ENCODE data around the gene DOLPP1.

Gene DOLPP1

DNA sequence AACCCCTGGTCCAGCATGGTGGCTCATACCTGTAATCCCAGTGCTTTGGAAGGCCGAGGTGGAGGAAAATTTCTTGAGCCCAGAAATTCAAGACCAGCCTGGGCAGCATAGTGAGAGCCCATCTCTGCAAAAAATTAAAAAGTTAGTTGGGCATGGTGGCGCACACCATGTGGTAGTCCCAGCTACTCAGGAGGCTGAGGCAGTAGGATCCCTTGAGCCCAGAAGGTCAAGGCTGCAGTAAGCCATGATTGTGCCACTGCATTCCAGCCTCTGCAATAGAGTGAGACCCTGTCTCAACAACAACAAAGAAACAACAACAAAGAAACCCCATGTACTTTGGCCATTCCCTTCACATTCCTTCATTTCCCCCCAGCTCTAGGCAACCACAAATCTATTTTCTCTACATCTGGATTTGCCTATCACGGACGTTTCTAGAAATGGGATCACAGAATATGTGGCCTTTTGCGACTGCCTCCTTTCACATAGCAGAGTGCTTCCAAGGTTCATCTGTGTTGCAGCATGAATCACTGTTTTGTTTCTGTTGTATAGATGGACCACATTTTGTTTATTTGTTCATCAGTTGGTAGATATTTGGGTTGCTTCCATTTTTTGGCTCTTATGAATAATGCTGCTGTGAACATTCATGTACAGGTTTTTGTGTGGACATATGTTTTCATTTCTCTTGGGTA is 26.6 kb upstream of the DOLPP1 start:
- Mint-ChIP-seq H3K9me3 (no peaks in the 10 kb centered on the region), H3K27ac (no peak overlapping the region), H3K36me3 (ENCODE audit: low read depth) (peaks cover 4% of the 10 kb centered on the region), H3K4me1 (ENCODE audit: low read depth) (no peaks in the 10 kb centered on the region), H3K27me3 (ENCODE audit: low read depth) (no peaks in the 10 kb centered on the region), H3K4me3 (no peak overlapping the region)

DNA sequence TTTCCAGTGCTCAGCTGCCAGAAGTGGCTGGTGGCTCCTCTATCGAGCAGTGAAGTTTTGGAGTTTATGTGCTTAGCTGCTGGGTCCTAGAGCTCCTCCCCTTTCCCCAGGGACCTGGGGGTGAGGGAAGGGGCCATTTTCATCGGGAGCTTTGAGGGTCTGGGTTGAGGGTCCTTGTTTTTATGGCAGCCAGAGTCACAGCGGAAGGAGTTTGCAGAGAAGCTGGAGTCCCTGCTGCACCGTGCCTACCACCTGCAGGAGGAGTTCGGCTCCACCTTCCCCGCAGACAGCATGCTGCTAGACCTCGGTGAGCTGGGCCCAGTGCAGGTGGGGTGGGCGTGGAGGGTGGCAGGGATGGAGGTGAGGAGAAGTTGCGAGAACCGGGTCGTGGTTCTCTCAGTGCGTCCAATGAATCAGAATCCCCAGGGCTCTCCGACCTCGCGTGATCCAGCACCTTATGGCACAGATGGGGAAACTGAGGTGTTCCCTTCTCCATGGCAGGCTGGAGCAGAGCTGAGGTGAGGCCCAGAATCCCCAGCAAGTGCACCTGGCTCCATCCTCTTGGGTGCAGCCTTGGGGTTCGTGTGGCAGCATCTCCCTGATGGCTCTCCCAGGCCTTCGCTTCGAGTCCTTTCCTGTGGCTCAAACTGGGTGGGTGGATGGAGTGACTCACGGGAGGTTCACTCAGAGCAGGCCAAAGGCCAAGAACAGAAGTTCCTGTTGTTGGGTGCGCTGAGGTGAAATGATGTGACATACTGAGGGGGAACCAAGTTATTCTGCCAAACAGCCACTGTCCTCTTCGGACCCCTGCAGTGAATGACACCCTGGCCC is 21.7 kb upstream of the DOLPP1 start:
- Mint-ChIP-seq H3K36me3 (ENCODE audit: low read depth) (peaks cover 9% of the 10 kb centered on the region), H3K4me3 (no peak overlapping the region), H3K27me3 (ENCODE audit: low read depth) (no peaks in the 10 kb centered on the region), H3K27ac (no peak overlapping the region), H3K9me3 (no peaks in the 10 kb centered on the region), H3K4me1 (ENCODE audit: low read depth) (no peaks in the 10 kb centered on the region)

DNA sequence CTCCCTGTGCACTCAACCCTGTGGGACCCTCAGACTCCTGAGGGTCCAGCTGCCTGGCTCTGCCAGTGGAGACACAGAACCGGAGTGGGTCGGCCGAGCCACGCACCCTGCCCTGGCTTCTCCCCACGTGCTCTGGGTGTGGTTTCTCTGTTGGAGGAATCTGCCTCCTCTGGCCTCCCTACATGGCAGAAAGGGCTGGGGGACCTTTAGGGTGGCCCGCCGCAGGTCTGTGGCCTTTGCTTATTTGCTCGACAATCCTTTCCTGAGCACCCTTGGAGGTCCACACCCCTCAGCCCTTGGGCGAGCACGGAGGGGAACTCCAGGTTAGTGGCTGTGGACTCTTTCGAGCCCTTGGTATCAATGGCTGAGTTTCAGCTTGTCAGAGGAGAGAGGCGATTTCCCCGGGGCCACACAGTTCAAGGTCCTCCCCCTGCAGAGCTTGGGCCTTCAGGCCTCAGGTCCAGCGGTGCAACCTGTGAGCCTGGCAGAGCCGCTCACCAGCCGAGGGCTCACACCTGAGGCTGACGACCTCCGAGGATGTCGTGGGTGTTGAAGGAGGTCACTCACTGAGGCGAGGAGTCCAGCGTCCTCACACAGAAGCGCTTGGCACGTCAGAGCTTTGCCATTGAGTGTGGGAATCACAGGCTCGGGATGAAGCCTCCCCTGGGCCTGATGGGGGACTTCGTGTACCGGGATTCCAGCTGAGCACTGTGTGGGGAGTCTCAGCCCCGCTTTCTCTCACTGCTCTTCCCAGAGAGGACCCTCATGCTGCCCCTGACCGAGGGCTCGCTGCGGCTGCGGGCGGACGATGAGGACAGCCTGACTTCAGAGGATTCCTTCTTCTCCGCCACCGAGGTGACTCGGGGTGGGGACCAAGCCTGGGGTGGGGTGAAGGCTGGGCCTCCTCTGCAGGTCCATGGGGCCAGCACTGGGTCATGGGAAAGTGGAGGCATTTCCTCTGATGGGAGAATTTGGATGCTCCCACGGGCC is 20.8 kb upstream of the DOLPP1 start:
- H3K36me3 Mint-ChIP-seq (ENCODE audit: low read depth): peaks cover 6% of the 10 kb centered on the region

DNA sequence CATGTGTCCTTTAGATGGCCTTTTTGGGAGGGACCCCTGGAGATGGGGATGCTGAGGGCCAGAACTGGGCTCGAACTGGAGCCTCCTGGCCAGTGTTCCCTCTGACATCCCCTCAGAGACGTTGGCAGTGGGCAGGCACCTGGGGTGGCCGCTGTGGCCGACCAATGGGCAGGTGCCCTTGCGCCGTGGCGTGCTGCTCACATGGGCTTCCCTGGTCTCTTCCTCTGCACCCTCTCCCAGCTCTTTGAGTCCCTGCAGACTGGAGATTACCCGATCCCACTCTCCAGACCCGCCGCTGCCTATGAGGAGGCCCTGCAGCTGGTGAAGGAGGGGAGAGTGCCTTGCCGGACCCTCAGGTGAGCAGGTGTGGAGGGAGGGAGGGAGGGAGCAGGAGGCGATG is 19.9 kb upstream of the DOLPP1 start:
- H3K27ac Mint-ChIP-seq: no peak overlapping the region
- peaks cover 11% of the 10 kb centered on the region for H3K36me3 Mint-ChIP-seq (ENCODE audit: low read depth)
- no peaks in the 10 kb centered on the region for H3K9me3 Mint-ChIP-seq
- H3K27me3 Mint-ChIP-seq (ENCODE audit: low read depth): no peaks in the 10 kb centered on the region
- H3K4me1 Mint-ChIP-seq (ENCODE audit: low read depth): no peaks in the 10 kb centered on the region
- H3K4me3 Mint-ChIP-seq: no peak overlapping the region

More for the DNA sequence above, 20.8 kb upstream of the DOLPP1 start:
- Mint-ChIP-seq H3K4me3 (no peak overlapping the region), H3K27ac (no peak overlapping the region), H3K4me1 (ENCODE audit: low read depth) (no peaks in the 10 kb centered on the region), H3K27me3 (ENCODE audit: low read depth) (no peaks in the 10 kb centered on the region), H3K9me3 (no peaks in the 10 kb centered on the region)

DNA sequence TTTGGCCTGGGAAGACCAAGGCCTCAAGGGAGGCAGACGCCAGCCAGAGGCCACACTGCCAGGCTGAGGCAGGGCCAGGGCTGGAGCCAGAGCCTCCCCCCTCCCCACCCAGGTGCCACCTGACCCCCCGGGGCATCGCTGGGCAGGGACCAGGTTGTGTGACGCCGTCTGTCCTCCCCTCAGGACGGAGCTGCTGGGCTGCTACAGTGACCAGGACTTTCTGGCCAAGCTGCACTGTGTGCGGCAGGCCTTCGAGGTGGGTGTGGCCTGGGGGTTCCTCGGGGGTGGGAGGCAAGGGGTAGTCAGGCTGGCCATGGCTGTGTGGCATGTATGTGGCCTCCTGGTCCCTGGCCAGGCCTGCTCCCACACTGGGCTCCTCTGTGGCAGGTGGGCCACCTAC is 17.9 kb upstream of the DOLPP1 start:
- Mint-ChIP-seq H3K27me3 (ENCODE audit: low read depth) (no peaks in the 10 kb centered on the region), H3K27ac (no peak overlapping the region), H3K4me1 (ENCODE audit: low read depth) (no peaks in the 10 kb centered on the region), H3K9me3 (no peaks in the 10 kb centered on the region), H3K4me3 (no peak overlapping the region), H3K36me3 (ENCODE audit: low read depth) (peaks cover 15% of the 10 kb centered on the region)

DNA sequence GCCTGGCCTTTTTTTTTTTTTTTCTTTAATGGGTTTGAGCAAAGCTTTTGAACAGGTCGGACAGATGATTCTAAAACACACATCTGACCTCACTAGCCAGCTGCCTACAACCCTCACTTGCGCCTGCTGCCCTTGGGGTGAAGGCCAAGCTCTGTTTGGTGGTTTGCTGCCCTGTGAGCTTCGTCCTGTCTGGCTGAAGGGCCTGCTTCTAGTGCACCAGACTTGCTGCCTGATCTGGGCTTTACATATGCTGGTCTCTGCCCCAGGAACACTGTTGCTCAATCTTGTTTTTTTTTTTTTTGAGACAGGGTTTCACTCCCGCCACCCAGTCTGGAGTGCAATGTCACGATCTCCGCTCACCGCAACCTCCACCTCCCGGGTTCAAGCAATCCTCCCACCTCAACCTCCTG is 16.4 kb upstream of the DOLPP1 start:
- Mint-ChIP-seq H3K36me3 (ENCODE audit: low read depth) (peaks cover 20% of the 10 kb centered on the region), H3K27ac (no peak overlapping the region), H3K4me3 (no peak overlapping the region), H3K27me3 (ENCODE audit: low read depth) (no peaks in the 10 kb centered on the region), H3K4me1 (ENCODE audit: low read depth) (peaks cover 7% of the 10 kb centered on the region), H3K9me3 (no peaks in the 10 kb centered on the region)

DNA sequence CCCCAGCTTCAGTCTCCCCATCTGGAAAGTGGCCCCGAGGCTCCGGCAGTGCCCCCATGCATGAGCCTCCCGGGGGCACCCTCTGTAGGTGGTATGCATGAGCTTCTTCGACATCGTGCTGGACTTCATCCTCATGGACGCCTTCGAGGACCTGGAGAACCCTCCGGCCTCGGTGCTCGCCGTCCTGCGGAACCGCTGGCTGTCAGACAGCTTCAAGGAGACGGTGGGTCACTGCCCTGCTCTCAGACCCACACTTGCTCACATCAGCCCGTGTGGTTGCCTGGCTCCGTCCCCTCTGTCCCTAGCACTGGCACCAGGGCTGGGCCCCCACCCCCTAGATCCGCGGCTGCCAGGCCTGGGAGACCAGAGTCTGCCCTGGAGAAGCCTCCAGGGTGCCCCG is 12.8 kb upstream of the DOLPP1 start:
- peaks cover 13% of the 10 kb centered on the region for H3K4me1 Mint-ChIP-seq (ENCODE audit: low read depth)
- no peaks in the 10 kb centered on the region for H3K9me3 Mint-ChIP-seq
- H3K27ac Mint-ChIP-seq: no peak overlapping the region
- H3K27me3 Mint-ChIP-seq (ENCODE audit: low read depth): no peaks in the 10 kb centered on the region
- no peak overlapping the region for H3K4me3 Mint-ChIP-seq
- H3K36me3 Mint-ChIP-seq (ENCODE audit: low read depth): peaks cover 22% of the 10 kb centered on the region

DNA sequence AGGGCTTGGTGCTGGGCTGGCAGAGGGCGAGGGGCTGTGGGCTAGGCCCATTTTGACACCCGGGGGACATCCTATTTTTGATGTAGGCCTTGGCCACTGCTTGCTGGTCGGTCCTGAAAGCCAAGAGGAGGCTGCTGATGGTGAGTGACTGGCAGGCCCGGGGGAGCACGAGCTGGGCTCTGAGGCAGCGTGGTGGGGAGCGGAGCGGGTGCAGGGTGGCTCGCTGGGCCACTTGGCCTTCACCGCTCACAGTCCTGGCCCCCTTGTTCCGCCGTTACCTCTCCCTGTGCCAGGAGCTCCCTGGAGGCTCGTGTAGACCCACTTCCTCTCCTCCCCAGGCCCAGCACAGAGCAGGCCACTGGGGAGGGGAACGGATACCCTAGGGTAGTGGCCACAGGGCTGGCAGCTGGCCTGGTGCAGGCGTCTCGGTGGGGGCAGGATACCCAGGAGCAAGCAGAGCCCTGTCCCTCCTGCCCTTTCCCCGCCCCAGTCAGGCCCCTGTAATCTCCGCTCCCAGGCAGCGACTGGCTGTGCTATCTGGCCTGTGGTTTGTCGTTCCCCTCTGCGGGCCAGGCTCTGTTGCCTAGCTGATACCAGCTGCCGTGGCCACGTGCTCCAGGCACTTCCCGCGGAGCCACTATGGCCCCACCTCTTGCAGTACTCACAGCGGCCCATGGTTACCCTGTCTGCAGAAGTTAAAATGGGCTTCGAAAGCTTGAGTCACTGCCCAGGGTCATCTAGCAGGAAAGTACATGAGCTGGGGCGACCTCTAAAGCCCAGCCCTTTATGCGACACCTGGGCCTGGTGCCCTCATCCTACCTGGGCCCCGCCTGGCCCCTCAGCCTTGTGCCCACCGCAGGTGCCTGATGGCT is 11.7 kb upstream of the DOLPP1 start:
- H3K4me1 Mint-ChIP-seq (ENCODE audit: low read depth): peaks cover 16% of the 10 kb centered on the region
- no peaks in the 10 kb centered on the region for H3K27me3 Mint-ChIP-seq (ENCODE audit: low read depth)
- no peaks in the 10 kb centered on the region for H3K9me3 Mint-ChIP-seq
- H3K4me3 Mint-ChIP-seq: peak overlapping the region; percentile 21
- H3K36me3 Mint-ChIP-seq (ENCODE audit: low read depth): peaks cover 17% of the 10 kb centered on the region
- H3K27ac Mint-ChIP-seq: peak overlapping the region; percentile 83

DNA sequence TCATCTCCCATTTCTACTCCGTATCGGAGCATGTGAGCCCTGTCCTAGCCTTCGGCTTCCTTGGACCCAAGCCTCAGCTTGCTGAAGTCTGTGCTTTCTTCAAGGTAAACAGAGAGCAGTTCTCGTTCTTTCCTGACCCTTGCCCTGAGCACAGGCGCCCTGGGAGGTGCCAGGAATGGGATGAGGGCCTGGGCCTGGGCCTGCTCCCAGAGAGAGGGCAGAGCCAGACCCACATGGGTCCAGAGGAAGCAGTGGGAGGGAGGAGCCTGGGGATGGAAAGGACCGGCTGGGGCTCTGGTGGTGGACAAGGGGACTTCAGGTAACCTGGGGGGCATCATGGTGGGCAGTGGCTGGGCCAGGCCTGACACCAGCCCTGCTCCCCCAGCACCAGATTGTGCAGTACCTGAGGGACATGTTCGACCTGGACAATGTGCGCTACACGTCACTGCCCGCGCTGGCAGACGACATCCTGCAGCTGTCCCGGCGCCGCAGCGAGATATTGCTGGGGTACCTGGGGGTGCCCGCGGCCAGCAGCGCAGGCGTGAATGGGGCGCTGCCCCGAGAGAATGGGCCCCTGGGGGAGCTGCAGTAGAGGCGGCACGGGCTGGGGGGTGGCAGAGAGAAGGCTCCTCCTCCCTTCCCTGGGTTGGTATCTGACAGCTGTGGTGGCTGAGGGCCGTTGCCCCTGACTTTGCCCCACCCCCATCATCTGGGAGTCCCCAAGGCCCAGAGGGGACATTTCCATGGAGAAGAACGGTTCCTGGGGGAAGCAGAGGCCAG is 10.9 kb upstream of the DOLPP1 start:
- no peaks in the 10 kb centered on the region for H3K27me3 Mint-ChIP-seq (ENCODE audit: low read depth)
- no peak overlapping the region for H3K27ac Mint-ChIP-seq
- H3K4me3 Mint-ChIP-seq: no peak overlapping the region
- no peaks in the 10 kb centered on the region for H3K9me3 Mint-ChIP-seq
- H3K4me1 Mint-ChIP-seq (ENCODE audit: low read depth): peaks cover 16% of the 10 kb centered on the region
- H3K36me3 Mint-ChIP-seq (ENCODE audit: low read depth): peaks cover 17% of the 10 kb centered on the region

DNA sequence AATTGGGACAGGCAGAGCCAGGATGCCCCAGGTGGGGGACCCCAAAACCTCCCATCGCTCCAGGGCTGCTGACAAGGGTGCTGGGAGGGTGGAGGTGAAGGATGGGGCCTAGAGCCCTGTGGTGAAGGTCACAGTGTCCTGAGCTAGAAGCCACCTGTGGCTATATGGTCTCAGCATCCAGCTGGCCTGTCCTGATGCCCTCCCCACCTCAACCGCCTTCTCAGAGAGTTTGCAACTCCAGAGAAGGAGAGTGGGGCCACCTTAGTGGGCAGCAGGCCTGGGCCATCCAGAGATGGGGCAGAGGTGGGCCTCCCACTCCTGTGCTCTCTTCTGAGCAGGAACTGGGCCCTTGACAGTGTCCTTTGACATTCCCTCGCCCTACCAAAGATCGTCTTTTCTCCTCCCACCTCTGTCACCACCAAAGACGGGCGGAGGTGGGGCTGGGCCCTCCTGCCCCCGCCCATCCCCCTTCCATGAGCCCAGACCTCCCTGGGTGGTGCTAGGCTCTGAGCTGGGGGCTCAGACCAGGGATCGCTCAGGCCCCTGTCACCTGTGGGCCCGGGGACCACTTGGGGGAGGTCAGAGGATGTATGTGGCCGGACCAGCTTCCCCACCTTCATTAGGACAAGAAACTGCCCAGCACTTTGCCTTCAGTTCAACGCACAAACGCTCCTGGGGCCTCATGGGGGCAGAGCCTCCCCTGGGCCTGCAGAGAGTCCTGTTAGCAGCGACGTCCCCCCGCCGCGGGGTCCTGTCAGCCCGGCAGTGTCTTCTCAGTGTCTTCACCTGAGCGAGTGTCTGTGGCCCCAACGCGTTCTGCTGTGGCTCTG is 10.0 kb upstream of the DOLPP1 start:
- Mint-ChIP-seq H3K36me3 (ENCODE audit: low read depth) (peaks cover 13% of the 10 kb centered on the region), H3K4me3 (no peak overlapping the region), H3K27ac (no peak overlapping the region), H3K4me1 (ENCODE audit: low read depth) (peaks cover 16% of the 10 kb centered on the region), H3K27me3 (ENCODE audit: low read depth) (no peaks in the 10 kb centered on the region), H3K9me3 (no peaks in the 10 kb centered on the region)

DNA sequence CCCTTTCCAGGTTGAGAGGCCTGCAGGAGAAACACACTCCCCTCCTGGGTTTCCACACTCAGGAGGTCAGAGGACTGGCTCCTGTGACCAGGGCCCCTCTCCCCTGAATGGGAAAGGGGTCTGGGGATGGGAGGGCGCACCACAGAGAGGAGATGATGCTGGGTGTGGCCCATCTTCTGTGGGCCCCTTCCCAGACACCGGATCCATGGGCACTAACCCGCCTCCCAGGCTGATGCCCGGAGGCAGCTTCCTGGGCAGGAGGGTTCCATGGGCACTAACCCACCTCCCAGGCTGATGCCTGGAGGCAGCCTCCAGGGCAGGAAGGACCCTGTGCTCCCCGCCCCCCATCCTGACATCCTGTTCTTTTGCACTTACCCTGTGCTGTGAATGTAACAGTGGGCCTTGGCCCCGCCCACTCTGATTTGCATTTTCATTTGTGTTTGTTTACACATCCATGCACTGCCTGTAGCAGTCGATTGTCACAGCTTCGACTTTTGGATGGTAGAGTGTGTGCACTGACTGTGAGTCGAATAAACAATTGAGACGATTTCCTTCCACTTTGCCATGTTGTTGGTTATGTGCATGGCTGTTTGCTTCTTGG is 9.3 kb upstream of the DOLPP1 start:
- Mint-ChIP-seq H3K27ac (peak overlapping the region; percentile 45), H3K4me1 (ENCODE audit: low read depth) (peaks cover 16% of the 10 kb centered on the region), H3K27me3 (ENCODE audit: low read depth) (no peaks in the 10 kb centered on the region), H3K9me3 (no peaks in the 10 kb centered on the region), H3K36me3 (ENCODE audit: low read depth) (peaks cover 12% of the 10 kb centered on the region), H3K4me3 (no peak overlapping the region)

DNA sequence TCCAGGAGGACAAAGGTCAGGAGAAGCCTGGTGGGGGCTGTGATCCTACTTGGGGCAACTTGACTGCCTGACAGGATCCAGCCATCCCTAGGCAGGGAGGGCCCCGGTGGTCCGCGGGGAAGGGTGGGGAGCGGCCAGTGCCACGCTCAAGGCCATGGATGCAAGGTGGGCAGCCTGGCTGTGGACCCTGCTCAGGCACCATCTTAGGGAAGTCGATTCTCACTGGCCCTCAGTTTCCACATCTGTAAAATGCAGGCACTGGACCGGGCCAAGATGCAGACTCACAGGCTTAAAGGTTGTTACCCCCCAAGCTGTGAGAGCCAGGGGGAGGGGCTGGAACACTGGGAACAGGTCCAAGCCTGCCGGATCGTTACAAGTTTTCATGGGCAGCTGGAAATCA is 8.7 kb upstream of the DOLPP1 start:
- no peaks in the 10 kb centered on the region for H3K27me3 Mint-ChIP-seq (ENCODE audit: low read depth)
- no peak overlapping the region for H3K4me3 Mint-ChIP-seq
- peaks cover 11% of the 10 kb centered on the region for H3K36me3 Mint-ChIP-seq (ENCODE audit: low read depth)
- no peaks in the 10 kb centered on the region for H3K9me3 Mint-ChIP-seq
- peaks cover 16% of the 10 kb centered on the region for H3K4me1 Mint-ChIP-seq (ENCODE audit: low read depth)
- peak overlapping the region; percentile 45 for H3K27ac Mint-ChIP-seq

Measured in T-helper 1 cell treated with Interleukin-12 subunit alpha and Interleukin-12 subunit beta and Interleukin-4 antibody, amounts not matched to agents 30 μg/mL and 1 μg/mL, for 36 hours (primary cell).